Measurements from ENCODE around the gene SNX9.

Gene SNX9

DNA sequence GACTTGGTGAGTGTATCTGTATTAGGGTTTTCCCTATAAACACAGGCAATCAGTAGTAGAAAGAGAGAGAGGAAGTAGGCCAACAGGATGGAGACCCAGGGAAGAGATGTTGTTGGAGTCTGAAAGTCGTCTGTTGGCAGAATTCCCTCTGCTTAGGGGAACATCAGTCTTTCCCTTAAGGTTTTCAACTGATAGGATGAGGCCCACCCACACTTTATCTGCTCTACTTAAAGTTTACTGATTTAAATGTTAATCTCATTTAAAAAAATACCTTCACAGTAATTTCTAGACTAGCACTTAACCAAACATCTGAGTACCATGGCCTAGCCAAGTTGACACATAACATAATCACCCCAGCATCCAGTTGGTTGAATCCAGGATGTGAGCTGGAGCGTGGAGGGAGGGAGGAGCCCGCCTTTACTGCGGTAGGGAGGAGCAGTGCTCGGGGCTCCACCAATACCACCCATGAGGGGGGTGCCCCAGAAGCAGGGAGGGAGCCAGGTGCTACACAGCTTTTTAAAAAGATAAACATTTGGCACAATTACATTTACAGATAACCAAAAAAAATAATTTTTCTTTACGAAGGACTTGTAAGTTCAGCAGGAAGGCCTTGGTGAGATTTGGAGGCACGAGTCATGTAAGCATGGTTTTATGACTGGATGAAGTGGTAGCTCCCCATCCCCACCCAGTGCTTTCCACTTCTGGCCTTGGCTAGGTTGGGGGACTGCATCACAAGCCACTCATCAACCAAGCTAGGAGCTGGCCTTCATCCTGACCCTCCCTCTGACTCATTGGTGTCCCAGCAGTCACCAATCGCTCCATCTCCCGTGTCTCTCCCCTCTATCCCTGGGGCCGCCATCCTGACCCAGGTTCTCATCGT is 18.4 kb upstream of the SNX9 start:
- no peak for DNase-seq

- DNase-seq: no peak
Observed at GRCh38 chr6:157806131-157806855, 16.8 kb upstream of the SNX9 start.

DNA sequence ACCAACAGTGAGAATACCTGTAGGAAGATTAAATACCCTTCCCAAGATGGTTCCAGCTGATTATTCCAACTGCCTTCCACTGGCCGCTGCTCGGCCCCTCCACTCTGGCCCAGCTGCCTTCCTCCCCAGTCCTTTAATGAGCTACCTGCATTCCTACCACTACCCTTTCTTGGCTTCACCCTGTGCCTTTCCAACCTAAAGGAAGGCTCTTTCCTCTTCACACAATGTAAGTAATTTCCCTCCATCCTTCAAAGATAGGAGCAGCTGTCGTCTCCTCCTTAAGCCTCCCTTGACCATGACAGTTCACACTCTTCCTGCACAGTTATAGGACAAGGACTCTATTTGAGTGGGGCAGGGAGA is 16.2 kb upstream of the SNX9 start:
- DNase-seq: no peak

- DNase-seq: no peak
Observed at GRCh38 chr6:157808405-157808950, 14.6 kb upstream of the SNX9 start.

- DNase-seq: no peak
Observed at GRCh38 chr6:157809613-157810012, 13.4 kb upstream of the SNX9 start.

GRCh38 chr6:157811137-157811475 is 11.9 kb upstream of the SNX9 start:
- DNase-seq: no peak

GRCh38 chr6:157811476-157812173 is 11.4 kb upstream of the SNX9 start:
- no peak for DNase-seq

DNA sequence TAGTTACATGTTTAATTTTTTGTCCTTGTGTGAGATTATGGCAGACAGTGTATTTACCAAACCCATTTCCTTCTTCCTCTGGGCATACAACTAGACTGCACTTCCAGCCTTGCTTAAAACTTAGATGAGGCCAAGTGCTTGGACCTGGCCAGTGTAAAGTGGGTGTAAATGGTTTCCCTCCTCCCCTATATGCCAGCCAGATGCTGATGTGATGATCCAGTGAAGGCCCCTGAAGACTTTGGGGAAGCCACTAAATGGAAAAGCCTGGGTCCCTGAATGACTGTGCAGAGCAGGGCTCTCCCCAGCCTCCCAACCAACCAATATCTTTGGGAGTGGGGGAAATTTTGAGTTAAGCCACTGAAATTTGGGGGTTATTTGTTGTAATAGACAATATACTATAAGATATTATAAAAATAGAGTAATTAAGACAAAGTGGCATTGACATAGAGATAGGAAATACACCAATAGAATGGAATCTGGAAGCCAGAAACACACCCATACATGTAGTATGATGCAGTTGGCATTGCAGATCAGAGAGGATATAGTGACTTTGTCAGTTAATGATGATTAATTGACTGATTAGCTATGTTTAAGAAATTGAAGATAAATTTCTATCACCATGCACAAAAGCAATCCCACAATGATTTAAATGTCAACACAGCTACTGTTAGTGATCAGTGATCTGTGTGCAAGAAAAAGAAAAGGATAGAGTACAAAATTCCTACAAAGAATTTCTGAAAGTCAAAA is 10.4 kb upstream of the SNX9 start:
- no peak for DNase-seq

GRCh38 chr6:157813191-157813590 is 9.9 kb upstream of the SNX9 start:
- DNase-seq: no peak

- DNase-seq: no peak
Observed at GRCh38 chr6:157813750-157814455, 9.1 kb upstream of the SNX9 start.

DNA sequence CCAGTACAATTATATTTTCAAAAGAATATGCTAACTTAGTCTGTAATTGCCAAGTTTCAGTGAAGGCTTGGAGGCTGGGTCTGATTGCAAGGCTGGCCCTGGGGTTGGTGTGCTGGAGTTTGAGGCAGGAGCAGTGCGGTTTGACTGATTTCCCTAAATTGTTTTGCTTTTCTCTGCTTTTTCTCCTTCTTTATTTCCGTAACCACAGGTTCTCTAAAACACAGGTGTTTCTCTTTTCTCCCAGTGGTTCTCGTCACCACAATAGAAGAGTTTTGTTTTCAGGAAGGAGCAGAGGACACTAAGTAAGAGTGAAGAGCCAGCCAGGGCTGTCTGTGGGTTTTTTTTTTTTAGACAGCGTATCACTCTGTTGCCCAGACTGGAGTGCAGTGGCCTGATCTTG is 8.2 kb upstream of the SNX9 start:
- no peak for DNase-seq

DNA sequence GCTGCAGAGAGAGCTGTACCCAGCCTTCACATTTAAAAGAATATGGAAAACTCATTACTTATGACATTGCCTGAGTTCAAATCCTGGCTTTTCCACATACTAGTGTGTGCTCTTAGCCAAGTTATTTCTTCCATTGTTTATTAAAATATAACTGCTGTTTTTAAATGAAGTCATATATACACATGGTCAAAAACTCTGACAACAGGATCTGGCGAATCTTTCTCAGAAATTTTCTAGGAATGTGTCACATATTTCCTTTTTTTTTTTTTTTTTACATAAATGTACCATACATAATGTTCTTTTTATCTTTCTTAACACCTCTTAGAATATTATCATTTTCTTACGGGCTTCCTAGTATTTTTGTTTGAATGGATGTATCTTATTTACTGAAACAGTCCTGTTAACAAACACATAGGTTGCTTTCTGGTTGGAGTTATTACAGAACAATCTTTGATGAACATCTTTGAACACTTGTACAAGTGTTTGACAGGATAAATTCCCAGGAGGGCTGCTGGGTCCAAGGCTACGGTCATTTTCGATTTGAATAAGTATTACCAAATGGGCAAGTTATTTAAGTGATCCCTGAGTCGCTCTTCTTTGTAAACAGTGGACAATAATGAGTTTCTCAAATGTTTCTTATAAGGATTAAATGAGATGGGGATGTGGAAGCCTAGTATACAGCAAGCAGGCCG is 1.6 kb upstream of the SNX9 start:
- DNase-seq: no peak

GRCh38 chr6:157822245-157823000 is 623 bp upstream of the SNX9 start:
- DNase-seq: no peak

GRCh38 chr6:157823528-157824370 is 703 bp downstream of the SNX9 start:
- peak; percentile 30 for DNase-seq

DNA sequence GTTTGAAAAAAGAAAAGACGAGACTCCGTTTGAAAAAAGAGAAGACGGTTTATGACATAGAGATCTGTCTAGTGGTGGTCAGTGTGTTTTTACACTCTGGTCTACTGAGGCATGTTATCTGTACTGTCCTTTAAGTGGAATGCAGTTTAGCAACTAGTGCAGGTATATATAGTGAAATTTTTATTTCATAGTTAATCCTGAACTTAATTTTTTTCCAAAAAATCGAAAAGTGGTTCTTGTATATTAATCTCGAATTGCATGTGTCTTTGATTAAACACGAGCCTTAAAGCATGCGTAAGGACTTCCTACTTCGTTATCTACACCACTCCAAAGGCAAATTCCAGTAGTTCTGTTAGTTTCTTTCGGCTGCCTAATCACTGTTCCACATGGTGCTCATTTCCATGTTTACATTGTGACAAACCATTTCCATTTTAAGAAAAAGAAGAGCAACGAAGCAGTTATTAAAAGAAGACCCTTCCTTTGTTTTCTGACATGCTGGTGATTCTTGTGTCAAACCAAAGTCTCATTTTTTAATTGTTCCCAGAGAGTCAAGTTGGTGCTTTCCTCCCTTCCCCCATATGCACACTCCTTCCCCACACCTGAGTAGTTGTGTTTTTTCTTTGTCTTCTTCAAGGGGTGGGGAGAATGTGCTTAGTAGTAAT is 2.3 kb downstream of the SNX9 start:
- no peak for DNase-seq

DNA sequence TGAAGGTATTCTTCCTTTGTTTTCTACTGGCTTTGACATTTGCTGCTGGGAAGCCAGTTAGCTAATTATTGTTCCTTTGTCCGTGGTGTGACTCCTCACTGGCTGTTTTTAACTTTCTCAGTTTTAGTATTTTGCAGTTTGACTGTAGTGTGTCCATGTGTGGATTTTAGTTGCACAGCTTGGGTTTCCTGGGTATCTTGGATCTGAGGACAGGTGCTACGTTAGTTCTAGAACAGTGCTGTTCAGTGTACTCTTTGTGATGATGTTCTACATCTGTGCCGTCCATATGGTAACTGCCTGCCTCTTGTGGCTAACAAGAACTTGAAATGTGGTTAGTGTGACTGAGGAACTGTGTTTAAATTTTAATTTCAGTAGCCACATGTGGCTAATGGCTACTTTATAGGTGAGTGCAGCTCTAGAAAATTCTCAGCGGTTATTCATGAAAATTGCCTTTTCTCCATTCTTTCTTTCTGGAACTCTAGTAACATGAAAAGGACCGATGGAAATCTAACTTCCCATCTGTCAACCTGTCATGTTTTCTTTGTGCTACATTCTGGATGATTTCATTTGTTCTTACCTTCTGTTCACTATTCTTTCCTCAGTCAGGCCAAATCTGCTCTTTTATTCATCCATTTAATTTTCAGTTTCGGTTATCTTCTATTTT is 7.4 kb downstream of the SNX9 start:
- DNase-seq: no peak

- no peak for DNase-seq
Observed at GRCh38 chr6:157831018-157831369, 7.9 kb downstream of the SNX9 start.

- peak; percentile 21 for DNase-seq
Observed at GRCh38 chr6:157831424-157832249, 8.6 kb downstream of the SNX9 start.
